K562 (cell line): ENCODE data around the gene ST7. TPM values are rescaled to one million over a fixed set of nuclear protein-coding genes. Genes with fewer than 3 reads are reported as not detected.

ENCODE experiments used
- ATAC-seq: fragments of 200-7000 bp; cut with Tn5 transposase; 3 replicates; pipeline ENCODE4 v1.9.1; 2020; ENCODE audit warnings: moderate library complexity
- BruUV-seq: library from RNA; stranded (reverse); fragments of 400-500 nt; replicated peaks from 2 replicates; lab custom pipeline; 2021; lab: Mats Ljungman, UMichigan
- CTCF ChIA-PET: fragments of 300-600 bp; formaldehyde crosslinking; extraction: SDS; loops from one replicate; lab custom pipeline; 2021; ENCODE audit warnings: low intra/inter-chr PET ratio; lab: Yijun Ruan, JAX
- POLR2A ChIA-PET: fragments of 300-600, 350-650 bp; sonication (Branson Sonifier 250); formaldehyde crosslinking; extraction: SDS; loops from one replicate; lab custom pipeline; 2021; ENCODE audit warnings: antibody characterized with exemption, inconsistent platforms; lab: Yijun Ruan, JAX
- DNase-seq, 4 experiments: peaks; one replicate each; pipeline versions ENCODE4 v3.0.0 to v3.0.0-alpha.2; 2011 to 2018; ENCODE audit warnings: low spot score in 3 of 4, mixed read lengths in 3 of 4; ENCODE audit errors: extremely low read depth in 1 of 4
- FAIRE-seq: peaks from 2 replicates; lab custom pipeline; 2011; peaks lifted over from hg19 to GRCh38; lab: Jason Lieb, UNC
- H2AFZ ChIP-seq: 2 replicates; pipeline ENCODE4 v1.6.0; 2011; ENCODE audit warnings: low read depth, low read length, control low read depth, inconsistent platforms
- H3K27ac ChIP-seq: fragments of 200-600 bp; 3 replicates; pipeline ENCODE4 v1.8.0; 2011; ENCODE audit warnings: low read depth, mild to moderate bottlenecking, control low read depth, inconsistent platforms, low read length, moderate library complexity, mixed read lengths; ENCODE audit errors: extremely low read depth
- H3K27me3 ChIP-seq, 2 experiments: fragments of 300-600 bp in 1 of 2; 2 replicates in 1 of 2; 3 replicates in 1 of 2; pipeline versions ENCODE4 v1.6.0 to v1.8.0; 2011; ENCODE audit warnings: inconsistent platforms in 2 of 2, low read length in 2 of 2, mild to moderate bottlenecking in 1 of 2, mixed read lengths in 1 of 2, moderate library complexity in 1 of 2; ENCODE audit not compliant: control insufficient read depth in 2 of 2, insufficient read depth in 2 of 2
- H3K36me3 ChIP-seq: fragments of 300-600 bp; 3 replicates; pipeline ENCODE4 v1.8.0; 2011; ENCODE audit warnings: mild to moderate bottlenecking, low read length, inconsistent platforms; ENCODE audit not compliant: control insufficient read depth, insufficient read depth
- H3K4me1 ChIP-seq, 2 experiments: fragments of 200-600 bp in 1 of 2; replicated peaks in 1 of 2; 2 replicates in 1 of 2; 3 replicates in 1 of 2; pipeline versions ENCODE4 v1.5.1 to v1.8.0; 2011; ENCODE audit warnings: inconsistent platforms in 2 of 2, low read length in 2 of 2, mild to moderate bottlenecking in 1 of 2, mixed read lengths in 1 of 2, moderate library complexity in 1 of 2; ENCODE audit not compliant: control insufficient read depth in 2 of 2, insufficient read depth in 2 of 2
- H3K4me2 ChIP-seq: 2 replicates; pipeline ENCODE4 v1.6.1; 2011; ENCODE audit warnings: low read length, control low read depth, inconsistent platforms, mixed read lengths; ENCODE audit not compliant: insufficient read depth
- H3K4me3 ChIP-seq: fragments of 200-600 bp; sonication (generic), shearing (Covaris generic); 2 replicates; pipeline ENCODE4 v1.5.1; 2016; ENCODE audit warnings: control low read depth, inconsistent platforms
- H3K79me2 ChIP-seq: fragments of 200-600 bp; 3 replicates; pipeline ENCODE4 v1.8.0; 2011; ENCODE audit warnings: low read length, inconsistent platforms; ENCODE audit not compliant: control insufficient read depth, insufficient read depth
- H3K9ac ChIP-seq, 2 experiments: 2 replicates each; pipeline versions ENCODE4 v1.6.0 to v1.6.1; 2011; ENCODE audit warnings: low read depth in 2 of 2, low read length in 2 of 2, control low read depth in 1 of 2, inconsistent platforms in 1 of 2, mild to moderate bottlenecking in 1 of 2, mixed read lengths in 1 of 2; ENCODE audit not compliant: insufficient read depth in 1 of 2
- H3K9me1 ChIP-seq: one replicate; pipeline ENCODE4 v1.6.0; 2011; ENCODE audit warnings: inconsistent platforms, mild to moderate bottlenecking, low read length, moderate library complexity; ENCODE audit not compliant: control insufficient read depth, insufficient read depth
- H3K9me3 ChIP-seq: replicated peaks from 2 replicates; pipeline ENCODE4 v1.5.1; 2011; ENCODE audit warnings: low read depth, low read length, inconsistent platforms; ENCODE audit not compliant: control insufficient read depth, insufficient read depth
- H4K20me1 ChIP-seq: replicated peaks from 2 replicates; pipeline ENCODE4 v1.6.1; 2011; ENCODE audit warnings: low read length, inconsistent platforms, mixed read lengths; ENCODE audit not compliant: control insufficient read depth, insufficient read depth
- BDP1 ChIP-seq: IDR thresholded peaks from 3 replicates; pipeline ENCODE4 v1.6.1; 2011; ENCODE audit not compliant: insufficient read length, insufficient read depth
- CREB1 ChIP-seq, 2 experiments: sonication (generic) in 1 of 2; formaldehyde crosslinking in 1 of 2; IDR thresholded peaks; 2 replicates each; pipeline versions ENCODE4 v1.6.1 to v1.8.0; 2012 to 2022; ENCODE audit warnings: inconsistent platforms in 1 of 2, mild to moderate bottlenecking in 1 of 2, missing genetic modification reagents in 1 of 2, moderate library complexity in 1 of 2
- DNMT1 ChIP-seq: fragments of 450-650 bp; IDR thresholded peaks from 2 replicates; pipeline ENCODE4 v1.6.1; 2016; ENCODE audit warnings: antibody characterized with exemption, mild to moderate bottlenecking
- GATAD2B ChIP-seq: fragments of 450-650 bp; IDR thresholded peaks from 2 replicates; pipeline ENCODE4 v1.6.1; 2017; ENCODE audit warnings: mild to moderate bottlenecking, borderline replicate concordance
- MYNN ChIP-seq, 2 experiments: sonication (generic); formaldehyde crosslinking in 1 of 2; IDR thresholded peaks; 2 replicates each; pipeline versions ENCODE4 v1.5.0 to v1.6.1; 2016 to 2020; ENCODE audit warnings: antibody characterized with exemption in 1 of 2, missing genetic modification reagents in 1 of 2
- POLR2A ChIP-seq: fragments of 450-650 bp; conservative IDR thresholded peaks from 2 replicates; pipeline ENCODE4 v1.6.1; 2016
- RFX7 ChIP-seq: fragments of 250-450 bp; sonication (Bioruptor Pico); IDR thresholded peaks from 2 replicates; pipeline ENCODE4 v1.5.1; 2021; ENCODE audit warnings: mild to moderate bottlenecking
- SMAD4 ChIP-seq: fragments of 250-450 bp; sonication (Bioruptor Pico); conservative IDR thresholded peaks from 2 replicates; pipeline ENCODE4 v1.8.0; 2021; ENCODE audit warnings: inconsistent platforms, mild to moderate bottlenecking, moderate library complexity
- SRSF1 ChIP-seq: fragments of 200-400 bp; formaldehyde crosslinking; IDR thresholded peaks from 2 replicates; pipeline ENCODE4 v1.6.1; 2017; ENCODE audit warnings: mild to moderate bottlenecking, low read depth, low read length, moderate library complexity
- ZNF830 ChIP-seq: fragments of 250-450 bp; sonication (Bioruptor Pico); IDR thresholded peaks from 2 replicates; pipeline ENCODE4 v1.5.0; 2021; ENCODE audit warnings: mild to moderate bottlenecking
- WGBS: fragments of 100-300 bp; shearing (Covaris generic); methylation state at CpG from one replicate; pipeline ENCODE4 v1.1.6; 2016; ENCODE audit warnings: low coverage, mixed read lengths; ENCODE audit not compliant: insufficient coverage; ENCODE audit errors: missing lambda C conversion rate; 5-methylcytosine and 5-hydroxymethylcytosine counted together
- in situ Hi-C: fragments of 300-500 bp; cut with MboI; formaldehyde crosslinking; loops from 4 replicates; pipeline ENCODE4 v1.15.0; 2018; ENCODE audit warnings: inconsistent platforms, mixed read lengths
- intact Hi-C: fragments of 100-400 bp; cut with micrococcal nuclease; formaldehyde crosslinking; loops from 2 replicates; pipeline ENCODE4 v1.14.2; 2022
- polyA plus RNA-seq, 8 experiments: library from polyadenylated mRNA; depleted of rRNA in 4 of 8; stranded (reverse) in 5 of 8; unstranded in 3 of 8; fragments of >200 nt; fragmentation: Nextera tagmentation in 2 of 8; fragmentation: Illumina TruSeq in 1 of 8; extraction: Ambion mirVana in 2 of 8; extraction: Trizol in 1 of 8; gene quantifications; 2 replicates each; pipeline versions ENCODE4 v1.2.1 to v1.2.3, GENCODE V29; 2011 to 2014; ENCODE audit warnings: inconsistent platforms in 1 of 8, missing spikeins in 1 of 8
- total RNA-seq, 7 experiments: library from RNA; depleted of rRNA in 6 of 7; stranded (reverse); fragments of >200 nt in 6 of 7; fragmentation: Illumina TruSeq in 2 of 7; extraction: Trizol in 2 of 7; gene quantifications; 2 replicates each; pipeline versions ENCODE4 v1.2.1 to v1.2.3, GENCODE V29; 2011 to 2021; ENCODE audit warnings: low replicate concordance in 1 of 7
- TF ChIP-seq, protein P1 (sequence below): sonication (generic); formaldehyde crosslinking; IDR thresholded peaks from 2 replicates; pipeline ENCODE4 v1.8.0; 2022; ENCODE audit warnings: missing genetic modification reagents, mild to moderate bottlenecking, moderate library complexity, borderline replicate concordance
- TF ChIP-seq, protein P2 (sequence below): fragments of 200-800 bp; sonication (Bioruptor generic); IDR thresholded peaks from 2 replicates; pipeline ENCODE4 v1.6.1; 2017; ENCODE audit warnings: missing genetic modification characterization, missing compliant biosample characterization

ST7 gene
- total and polyA plus RNA-seq, 9 of the 15 experiments (the other 6 are each of a cell fraction or from before 2014, with no cell fraction given) = 23.9 to 56.3 (median 36.9) TPM

DNA sequence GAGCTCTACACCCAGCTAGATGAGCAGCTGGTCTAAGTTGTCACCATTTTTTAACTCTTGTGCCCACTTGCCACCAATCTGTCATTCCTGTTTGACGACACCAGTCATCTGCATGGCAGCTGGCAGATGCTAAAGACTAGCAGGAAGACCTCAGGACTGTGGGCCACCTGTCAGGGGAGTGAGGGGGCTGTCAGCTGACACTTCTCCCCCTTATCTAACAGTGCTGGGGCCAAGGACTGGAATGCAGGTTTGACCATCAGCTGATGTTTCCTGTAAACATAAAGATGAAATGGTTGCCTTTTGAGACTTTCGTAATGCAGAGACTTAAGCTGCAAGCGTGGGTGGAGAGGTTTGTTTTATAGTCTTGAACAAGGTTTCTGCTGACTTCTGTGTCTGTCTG, 276.0 kb downstream of the ST7 start:
- Histone ChIP-seq H3K4me3 (no peak overlapping the region), H4K20me1 (no peaks in the 10 kb centered on the region), H3K4me2 (no peak overlapping the region), H2AFZ (no peak overlapping the region), H3K27me3 (no peaks in the 10 kb centered on the region), H3K9ac (no peak overlapping the region), H3K9me1 (no peaks in the 10 kb centered on the region), H3K4me1 (peaks cover 0 to 16% of the 10 kb centered on the region in 2 experiments; a peak in 3 of 5 replicates), H3K9me3 (no peaks in the 10 kb centered on the region), H3K27ac (no peak overlapping the region), H3K79me2 (no peaks in the 10 kb centered on the region), H3K36me3 (peaks cover 21% of the 10 kb centered on the region; the same call in 1 of the 3 replicates)
- TF ChIP-seq, protein P1, sequence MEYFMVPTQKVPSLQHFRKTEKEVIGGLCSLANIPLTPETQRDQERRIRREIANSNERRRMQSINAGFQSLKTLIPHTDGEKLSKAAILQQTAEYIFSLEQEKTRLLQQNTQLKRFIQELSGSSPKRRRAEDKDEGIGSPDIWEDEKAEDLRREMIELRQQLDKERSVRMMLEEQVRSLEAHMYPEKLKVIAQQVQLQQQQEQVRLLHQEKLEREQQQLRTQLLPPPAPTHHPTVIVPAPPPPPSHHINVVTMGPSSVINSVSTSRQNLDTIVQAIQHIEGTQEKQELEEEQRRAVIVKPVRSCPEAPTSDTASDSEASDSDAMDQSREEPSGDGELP (CRISPR knock-in tag) = 0 out of 2 replicates have a peak, but pooled peaks have one; percentile 51
- TF ChIP-seq DNMT1 = no peak
- BruUV-seq = no TSS peak
- intact Hi-C loops (no loop called here), in situ Hi-C loops (no loop called here)
- ChIA-PET POLR2A (interaction anchor here (0.6 to 1.3 kb wide), 3 partner anchors 12 to 17 kb away, joined by 3 read pairs; no protein-coding TSS in a partner anchor), CTCF (no interaction called here)
- FAIRE-seq (no peak), DNase-seq (no peak), ATAC-seq (no peak; the same call in 2 of the 3 replicates)
- WGBS = 82% methylated on average over 3 of the region's 3 CpGs

GRCh38 chr7:117230276-117231046, 277.2 kb downstream of the ST7 start:
- no peak overlapping the region for H3K4me3 ChIP-seq
- peaks cover 15% of the 10 kb centered on the region; the same call in 1 of the 3 replicates for H3K36me3 ChIP-seq
- ChIA-PET CTCF (no interaction called here), POLR2A (interaction anchor here (0.6 to 1.4 kb wide), 2 partner anchors 15 to 55 kb away, joined by 3 to 5 read pairs; no protein-coding TSS in a partner anchor)
- WGBS = 54% methylated on average over 4 of the region's 4 CpGs
- peaks cover 0 to 16% of the 10 kb centered on the region in 2 experiments; a peak in 3 of 5 replicates for H3K4me1 ChIP-seq
- H3K9me1 ChIP-seq = no peaks in the 10 kb centered on the region
- H3K9ac ChIP-seq = no peak overlapping the region
- no peak overlapping the region for H2AFZ ChIP-seq
- BruUV-seq = no TSS peak
- no peaks in the 10 kb centered on the region for H3K27me3 ChIP-seq
- no peaks in the 10 kb centered on the region for H4K20me1 ChIP-seq
- H3K27ac ChIP-seq = no peak overlapping the region
- no peak for FAIRE-seq
- intact Hi-C loops (no loop called here), in situ Hi-C loops (no loop called here)
- peak; percentile 40 for ATAC-seq
- DNase-seq = peak in 1 of 4 experiments; percentile 24
- H3K4me2 ChIP-seq = no peak overlapping the region
- no peaks in the 10 kb centered on the region for H3K79me2 ChIP-seq
- H3K9me3 ChIP-seq = no peaks in the 10 kb centered on the region
- TF ChIP-seq SMAD4 = peak; percentile 29; the same call in 1 of the 2 replicates
- no peak for TF ChIP-seq GATAD2B
- no peak for TF ChIP-seq ZNF830 (CRISPR knock-in tag)
- no peak for TF ChIP-seq RFX7 (CRISPR knock-in tag)
- no peak for TF ChIP-seq CREB1 (IDR thresholded peaks at IDR 0.05)
- no peak for TF ChIP-seq CREB1 (CRISPR knock-in tag; IDR thresholded peaks at IDR 0.05)
- TF ChIP-seq POLR2A = 0 out of 2 replicates have a peak, but pooled peaks have one; percentile 22
- TF ChIP-seq, protein P2, sequence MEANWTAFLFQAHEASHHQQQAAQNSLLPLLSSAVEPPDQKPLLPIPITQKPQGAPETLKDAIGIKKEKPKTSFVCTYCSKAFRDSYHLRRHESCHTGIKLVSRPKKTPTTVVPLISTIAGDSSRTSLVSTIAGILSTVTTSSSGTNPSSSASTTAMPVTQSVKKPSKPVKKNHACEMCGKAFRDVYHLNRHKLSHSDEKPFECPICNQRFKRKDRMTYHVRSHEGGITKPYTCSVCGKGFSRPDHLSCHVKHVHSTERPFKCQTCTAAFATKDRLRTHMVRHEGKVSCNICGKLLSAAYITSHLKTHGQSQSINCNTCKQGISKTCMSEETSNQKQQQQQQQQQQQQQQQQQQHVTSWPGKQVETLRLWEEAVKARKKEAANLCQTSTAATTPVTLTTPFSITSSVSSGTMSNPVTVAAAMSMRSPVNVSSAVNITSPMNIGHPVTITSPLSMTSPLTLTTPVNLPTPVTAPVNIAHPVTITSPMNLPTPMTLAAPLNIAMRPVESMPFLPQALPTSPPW = 0 out of 2 replicates have a peak, but pooled peaks have one; percentile 15
- no peak for TF ChIP-seq BDP1
- TF ChIP-seq SRSF1 = no peak
- 0 out of 2 replicates have a peak, but pooled peaks have one; percentile 5 for TF ChIP-seq MYNN (IDR thresholded peaks at IDR 0.05)
- no peak for TF ChIP-seq MYNN (CRISPR knock-in tag; IDR thresholded peaks at IDR 0.05)
